Osteocyte (in vitro differentiated cells): Measurements from ENCODE around the gene RANBP10. TPM values are rescaled to one million over a fixed set of nuclear protein-coding genes. Genes with fewer than 3 reads are reported as not detected.

Source experiments
- DNase-seq: peaks from one replicate; pipeline ENCODE4 v3.0.0; 2021; ENCODE audit warnings: mixed read lengths; ENCODE audit not compliant: unreplicated experiment; ENCODE audit errors: extremely low spot score
- H3K27ac Mint-ChIP-seq: one replicate; pipeline ENCODE4 v1.8.0; 2021; ENCODE audit warnings: mild to moderate bottlenecking, mixed read lengths; ENCODE audit not compliant: unreplicated experiment
- H3K27me3 Mint-ChIP-seq: one replicate; pipeline ENCODE4 v1.8.0; 2021; ENCODE audit warnings: mixed read lengths; ENCODE audit not compliant: unreplicated experiment
- H3K36me3 Mint-ChIP-seq: one replicate; pipeline ENCODE4 v1.8.0; 2021; ENCODE audit warnings: mixed read lengths; ENCODE audit not compliant: unreplicated experiment
- H3K4me1 Mint-ChIP-seq: one replicate; pipeline ENCODE4 v1.8.0; 2021; ENCODE audit warnings: mixed read lengths; ENCODE audit not compliant: unreplicated experiment
- H3K4me3 Mint-ChIP-seq: one replicate; pipeline ENCODE4 v1.8.0; 2021; ENCODE audit warnings: mild to moderate bottlenecking, moderate library complexity, mixed read lengths; ENCODE audit not compliant: unreplicated experiment
- H3K9me3 Mint-ChIP-seq: one replicate; pipeline ENCODE4 v1.8.0; 2021; ENCODE audit warnings: mixed read lengths; ENCODE audit not compliant: unreplicated experiment
- total RNA-seq: library from RNA; stranded (reverse); gene quantifications from 2 replicates; pipeline ENCODE4 v1.2.1, GENCODE V29; 2021
- TF ChIP-seq, protein P1 (sequence below): fragments of 200-600 bp; sonication (generic); IDR thresholded peaks from 2 replicates; pipeline ENCODE4 v1.5.0; 2021; ENCODE audit warnings: antibody characterized with exemption, mild to moderate bottlenecking, moderate library complexity

RANBP10 gene
- total RNA-seq, 1 donor from 2014 or later: 18.9 TPM

- H3K9me3 Mint-ChIP-seq: no peaks in the 10 kb centered on the region
- H3K27ac Mint-ChIP-seq: no peak overlapping the region
- no peaks in the 10 kb centered on the region for H3K27me3 Mint-ChIP-seq
- DNase-seq: no peak
- H3K4me3 Mint-ChIP-seq: no peak overlapping the region
- H3K36me3 Mint-ChIP-seq: peaks cover 33% of the 10 kb centered on the region
- H3K4me1 Mint-ChIP-seq: no peaks in the 10 kb centered on the region
- TF ChIP-seq, protein P1, sequence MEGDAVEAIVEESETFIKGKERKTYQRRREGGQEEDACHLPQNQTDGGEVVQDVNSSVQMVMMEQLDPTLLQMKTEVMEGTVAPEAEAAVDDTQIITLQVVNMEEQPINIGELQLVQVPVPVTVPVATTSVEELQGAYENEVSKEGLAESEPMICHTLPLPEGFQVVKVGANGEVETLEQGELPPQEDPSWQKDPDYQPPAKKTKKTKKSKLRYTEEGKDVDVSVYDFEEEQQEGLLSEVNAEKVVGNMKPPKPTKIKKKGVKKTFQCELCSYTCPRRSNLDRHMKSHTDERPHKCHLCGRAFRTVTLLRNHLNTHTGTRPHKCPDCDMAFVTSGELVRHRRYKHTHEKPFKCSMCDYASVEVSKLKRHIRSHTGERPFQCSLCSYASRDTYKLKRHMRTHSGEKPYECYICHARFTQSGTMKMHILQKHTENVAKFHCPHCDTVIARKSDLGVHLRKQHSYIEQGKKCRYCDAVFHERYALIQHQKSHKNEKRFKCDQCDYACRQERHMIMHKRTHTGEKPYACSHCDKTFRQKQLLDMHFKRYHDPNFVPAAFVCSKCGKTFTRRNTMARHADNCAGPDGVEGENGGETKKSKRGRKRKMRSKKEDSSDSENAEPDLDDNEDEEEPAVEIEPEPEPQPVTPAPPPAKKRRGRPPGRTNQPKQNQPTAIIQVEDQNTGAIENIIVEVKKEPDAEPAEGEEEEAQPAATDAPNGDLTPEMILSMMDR: no peak
These were observed 78.6 kb downstream of the RANBP10 start for GRCh38 chr16:67727521-67728485.

DNA sequence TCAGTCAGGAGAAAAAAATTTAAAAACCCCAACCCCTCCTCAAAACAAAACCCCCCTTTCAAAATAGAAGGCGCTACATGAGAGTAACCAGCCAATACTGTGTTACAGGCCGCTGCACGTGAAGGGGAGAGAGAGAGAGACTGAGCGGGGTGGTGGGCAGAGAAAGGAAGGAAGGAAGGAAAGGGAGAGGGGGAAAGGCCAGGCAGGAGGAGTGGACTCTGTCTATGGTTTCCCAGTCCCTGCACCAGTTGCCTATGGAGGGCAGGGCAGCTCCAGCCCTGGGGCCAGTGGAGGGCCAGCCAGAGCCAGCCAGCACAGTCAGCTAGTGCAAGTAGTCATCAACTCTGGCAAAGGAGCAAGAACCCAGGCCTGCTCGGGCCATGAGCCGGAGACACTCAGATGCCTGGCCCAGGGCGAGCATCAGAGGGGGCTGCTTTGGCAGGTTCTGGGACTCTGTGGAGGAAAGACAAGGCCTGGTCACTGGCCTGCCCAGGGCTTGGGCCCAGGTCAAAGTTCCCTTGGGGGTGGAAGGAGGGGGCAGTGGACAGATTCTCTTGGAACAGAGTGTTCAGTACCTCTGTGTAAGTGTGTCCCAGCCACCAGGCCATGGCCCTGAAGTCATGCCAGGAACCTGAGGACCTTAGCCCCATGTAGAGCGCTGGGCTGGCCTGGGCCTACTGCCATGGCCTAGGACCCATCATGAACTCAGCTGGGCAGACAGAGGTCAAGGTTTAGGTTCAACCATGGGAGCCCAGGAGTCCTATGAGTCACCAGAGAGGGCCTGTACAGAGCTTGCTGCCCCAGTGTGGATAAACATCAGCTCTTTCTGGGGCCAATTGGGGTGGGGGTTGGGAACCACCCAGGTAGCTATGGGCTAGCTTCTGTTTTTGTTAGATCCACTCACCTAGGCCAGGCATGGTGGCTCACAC, 80.0 kb downstream of the RANBP10 start:
- TF ChIP-seq, protein P1: no peak
- no peaks in the 10 kb centered on the region for H3K4me1 Mint-ChIP-seq
- no peaks in the 10 kb centered on the region for H3K9me3 Mint-ChIP-seq
- H3K4me3 Mint-ChIP-seq: no peak overlapping the region
- no peak overlapping the region for H3K27ac Mint-ChIP-seq
- H3K36me3 Mint-ChIP-seq: peaks cover 33% of the 10 kb centered on the region
- H3K27me3 Mint-ChIP-seq: no peaks in the 10 kb centered on the region
- DNase-seq: no peak

DNA sequence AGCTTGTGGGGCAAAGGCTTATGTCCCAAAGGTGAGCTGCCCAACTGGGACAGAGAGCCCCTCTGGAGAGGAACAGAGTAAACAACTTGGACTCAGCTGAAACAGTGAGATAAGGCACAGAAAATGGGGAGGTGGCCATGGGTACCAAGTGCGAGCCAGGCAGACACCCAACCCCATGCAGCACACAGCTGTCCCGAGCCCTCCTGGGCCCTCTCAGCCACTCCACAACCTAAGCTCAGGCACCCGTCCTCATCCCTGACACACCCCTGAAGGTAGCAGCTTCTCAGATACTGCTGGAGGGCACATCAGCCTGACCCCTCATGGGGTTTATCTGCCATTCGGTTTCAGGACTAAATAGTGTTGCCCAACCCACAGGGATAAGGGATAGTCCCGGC, 82.5 kb downstream of the RANBP10 start:
- TF ChIP-seq, protein P1: no peak
- Mint-ChIP-seq H3K9me3 (no peaks in the 10 kb centered on the region), H3K4me3 (no peak overlapping the region), H3K4me1 (peaks cover 16% of the 10 kb centered on the region), H3K27ac (no peak overlapping the region), H3K27me3 (no peaks in the 10 kb centered on the region), H3K36me3 (peaks cover 16% of the 10 kb centered on the region)
- no peak for DNase-seq

GRCh38 chr16:67723151-67723910, 83.0 kb downstream of the RANBP10 start:
- no peak overlapping the region for H3K4me3 Mint-ChIP-seq

More at GRCh38 chr16:67723151-67723910, 83.0 kb downstream of the RANBP10 start:
- Mint-ChIP-seq H3K9me3 (no peaks in the 10 kb centered on the region), H3K4me1 (peaks cover 20% of the 10 kb centered on the region), H3K36me3 (peaks cover 13% of the 10 kb centered on the region), H3K27me3 (no peaks in the 10 kb centered on the region), H3K27ac (no peak overlapping the region)
- TF ChIP-seq, protein P1: no peak
- DNase-seq: no peak
